GM23338 (cell line): Measurements from ENCODE around the gene AFAP1. TPM values are rescaled to one million over a fixed set of nuclear protein-coding genes. Genes with fewer than 3 reads are reported as not detected.

Experiments
- ATAC-seq: fragments of 200-7000 bp; cut with Tn5 transposase; 3 replicates; pipeline ENCODE4 v1.9.1; 2020
- DNase-seq: peaks from one replicate; pipeline ENCODE4 v3.0.0-alpha.2; 2015; ENCODE audit warnings: low spot score
- H2AFZ ChIP-seq: fragments of 200-600 bp; sonication (generic); 2 replicates; pipeline ENCODE4 v1.8.0; 2016; ENCODE audit warnings: antibody characterized with exemption, mild to moderate bottlenecking, moderate library complexity
- H3F3A ChIP-seq: fragments of 200-600 bp; sonication (generic); replicated peaks from 2 replicates; pipeline ENCODE4 v1.8.0; 2017; ENCODE audit warnings: antibody characterized with exemption, mixed run types, low read depth
- H3K27ac ChIP-seq: fragments of 200-600 bp; sonication (generic); 2 replicates; pipeline ENCODE4 v1.6.1; 2016; ENCODE audit warnings: low read depth
- H3K27me3 ChIP-seq: fragments of 200-600 bp; sonication (generic); 2 replicates; pipeline ENCODE4 v1.8.0; 2016; ENCODE audit warnings: mild to moderate bottlenecking, mixed run types, moderate library complexity; ENCODE audit not compliant: insufficient read depth
- H3K36me3 ChIP-seq: fragments of 200-600 bp; sonication (generic); 2 replicates; pipeline ENCODE4 v1.8.0; 2016; ENCODE audit warnings: mild to moderate bottlenecking; ENCODE audit not compliant: insufficient read depth
- H3K4me1 ChIP-seq: fragments of 200-600 bp; sonication (generic); 2 replicates; pipeline ENCODE4 v1.8.0; 2016; ENCODE audit warnings: mild to moderate bottlenecking, moderate library complexity; ENCODE audit not compliant: insufficient read depth
- H3K4me2 ChIP-seq: fragments of 200-600 bp; sonication (generic); 2 replicates; pipeline ENCODE4 v1.7.1; 2017; ENCODE audit warnings: mixed run types
- H3K4me3 ChIP-seq: fragments of 200-600 bp; sonication (generic); 2 replicates; pipeline ENCODE4 v1.6.1; 2016; ENCODE audit warnings: mixed run types
- H3K79me2 ChIP-seq: fragments of 200-600 bp; sonication (generic); replicated peaks from 2 replicates; pipeline ENCODE4 v1.8.0; 2017; ENCODE audit warnings: mild to moderate bottlenecking; ENCODE audit not compliant: insufficient read depth
- H3K9me2 ChIP-seq: fragments of 200-600 bp; sonication (generic); 2 replicates; pipeline ENCODE4 v1.8.0; 2017; ENCODE audit not compliant: insufficient read depth
- H4K20me1 ChIP-seq: fragments of 200-600 bp; sonication (generic); replicated peaks from 2 replicates; pipeline ENCODE4 v1.8.0; 2017; ENCODE audit warnings: mild to moderate bottlenecking; ENCODE audit not compliant: insufficient read depth
- H3K27ac Mint-ChIP-seq: 2 replicates; pipeline ENCODE4 v1.8.0; 2020; ENCODE audit warnings: inconsistent platforms, mild to moderate bottlenecking, moderate library complexity, mixed read lengths
- H3K27me3 Mint-ChIP-seq: 3 replicates; pipeline ENCODE4 v1.8.0; 2022; ENCODE audit warnings: low read depth, mild to moderate bottlenecking, moderate library complexity, mixed read lengths, inconsistent platforms; ENCODE audit not compliant: insufficient read depth, poor library complexity
- H3K36me3 Mint-ChIP-seq: 3 replicates; pipeline ENCODE4 v1.8.0; 2021; ENCODE audit warnings: low read depth, mild to moderate bottlenecking, inconsistent platforms, moderate library complexity, mixed read lengths
- H3K4me1 Mint-ChIP-seq: 3 replicates; pipeline ENCODE4 v1.8.0; 2020; ENCODE audit warnings: mild to moderate bottlenecking, inconsistent platforms, mixed read lengths
- H3K4me3 Mint-ChIP-seq: 3 replicates; pipeline ENCODE4 v1.8.0; 2021; ENCODE audit warnings: moderate library complexity, mild to moderate bottlenecking, inconsistent platforms, mixed read lengths
- H3K9me3 Mint-ChIP-seq: 3 replicates; pipeline ENCODE4 v1.8.0; 2020; ENCODE audit warnings: moderate library complexity, mild to moderate bottlenecking, inconsistent platforms, mixed read lengths
- CREB1 ChIP-seq: fragments of 250-450 bp; sonication (Bioruptor Pico); IDR thresholded peaks from 2 replicates; pipeline ENCODE4 v1.5.0; 2020; ENCODE audit warnings: low read depth, mild to moderate bottlenecking, moderate library complexity
- EZH2 ChIP-seq: fragments of 200-600 bp; sonication (generic); IDR thresholded peaks from one replicate; pipeline ENCODE4 v1.8.0; 2017; ENCODE audit warnings: antibody characterized with exemption, mild to moderate bottlenecking, low read depth; ENCODE audit not compliant: unreplicated experiment
- EZH2phosphoT487 ChIP-seq: fragments of 200-600 bp; sonication (generic); IDR thresholded peaks from one replicate; pipeline ENCODE4 v1.8.1; 2018; ENCODE audit warnings: antibody characterized with exemption; ENCODE audit not compliant: unreplicated experiment
- JUNB ChIP-seq: IDR thresholded peaks from one replicate; pipeline ENCODE4 v1.6.1; 2016; ENCODE audit warnings: antibody characterized with exemption; ENCODE audit not compliant: unreplicated experiment
- POLR2AphosphoS5 ChIP-seq: IDR thresholded peaks from 2 replicates; pipeline ENCODE4 v1.6.1; 2016; ENCODE audit warnings: antibody characterized with exemption, low read depth
- STAT1 ChIP-seq: IDR thresholded peaks from one replicate; pipeline ENCODE4 v1.6.1; 2016; ENCODE audit warnings: antibody characterized with exemption; ENCODE audit not compliant: unreplicated experiment
- ZNF114 ChIP-seq: fragments of 250-450 bp; sonication (Bioruptor Pico); IDR thresholded peaks from 2 replicates; pipeline ENCODE4 v1.5.0; 2020; ENCODE audit warnings: mild to moderate bottlenecking, moderate library complexity
- ZNF331 ChIP-seq: fragments of 250-450 bp; sonication (Bioruptor Pico); IDR thresholded peaks from 2 replicates; pipeline ENCODE4 v1.5.0; 2020; ENCODE audit warnings: low read depth, mild to moderate bottlenecking, moderate library complexity
- polyA plus RNA-seq: library from polyadenylated mRNA; unstranded; fragments of >200 nt; fragmentation: Nextera tagmentation; extraction: Ambion mirVana; gene quantifications from 2 replicates; pipeline ENCODE4 v1.2.1, GENCODE V29; 2016
- total RNA-seq: library from RNA; depleted of rRNA; stranded (reverse); fragments of >200 nt; shearing (Covaris generic); gene quantifications from 2 replicates; pipeline ENCODE4 v1.2.3, GENCODE V29; 2014
- TF ChIP-seq, protein P1 (sequence below), 2 experiments: fragments of 200-600 bp in 1 of 2; sonication (generic) in 1 of 2; conservative IDR thresholded peaks; 2 replicates each; pipeline versions ENCODE4 v1.5.1 to v1.6.1; 2016 to 2017; ENCODE audit warnings: antibody characterized with exemption in 2 of 2, low read depth in 2 of 2, mild to moderate bottlenecking in 2 of 2, moderate library complexity in 1 of 2
- TF ChIP-seq, protein P2 (sequence below): IDR thresholded peaks from 2 replicates; pipeline ENCODE4 v1.6.1; 2016; ENCODE audit warnings: antibody characterized with exemption
- TF ChIP-seq, protein P3 (sequence below): IDR thresholded peaks from one replicate; pipeline ENCODE4 v1.6.1; 2018; ENCODE audit warnings: antibody characterized with exemption; ENCODE audit not compliant: unreplicated experiment

The AFAP1 gene
- total and polyA plus RNA-seq, 2 experiments from 2014 or later: 6.5 to 21.5 TPM

DNA sequence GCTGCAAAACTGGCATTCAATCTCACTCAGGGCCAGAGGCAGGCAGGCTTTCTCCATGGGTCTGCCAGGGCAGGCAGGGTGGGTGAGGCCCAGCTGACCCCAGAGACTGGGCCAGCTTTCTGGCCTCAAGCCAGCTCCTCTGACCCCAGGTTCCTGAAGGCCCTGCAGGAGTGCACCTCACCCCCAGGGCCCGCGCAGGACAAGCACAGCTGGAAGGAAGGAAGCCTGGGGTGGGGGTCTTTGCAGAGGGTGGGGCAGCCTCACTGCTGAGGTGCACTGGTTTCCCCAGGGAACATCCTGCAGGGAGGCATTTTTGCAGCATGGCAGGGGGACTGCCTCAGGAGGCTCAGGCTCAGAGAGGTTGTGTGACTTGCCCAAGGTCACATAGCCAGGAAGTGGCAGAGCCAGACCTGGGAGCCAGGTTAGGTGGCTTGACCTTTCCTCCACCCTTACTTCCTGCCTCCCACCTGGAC lies 31.5 kb upstream of the AFAP1 start (continued):
- TF ChIP-seq CREB1 (no peak), ZNF331 (CRISPR knock-in tag) (no peak), EZH2 (no peak), POLR2AphosphoS5 (no peak), STAT1 (no peak), JUNB (no peak)
- TF ChIP-seq, protein P1, sequence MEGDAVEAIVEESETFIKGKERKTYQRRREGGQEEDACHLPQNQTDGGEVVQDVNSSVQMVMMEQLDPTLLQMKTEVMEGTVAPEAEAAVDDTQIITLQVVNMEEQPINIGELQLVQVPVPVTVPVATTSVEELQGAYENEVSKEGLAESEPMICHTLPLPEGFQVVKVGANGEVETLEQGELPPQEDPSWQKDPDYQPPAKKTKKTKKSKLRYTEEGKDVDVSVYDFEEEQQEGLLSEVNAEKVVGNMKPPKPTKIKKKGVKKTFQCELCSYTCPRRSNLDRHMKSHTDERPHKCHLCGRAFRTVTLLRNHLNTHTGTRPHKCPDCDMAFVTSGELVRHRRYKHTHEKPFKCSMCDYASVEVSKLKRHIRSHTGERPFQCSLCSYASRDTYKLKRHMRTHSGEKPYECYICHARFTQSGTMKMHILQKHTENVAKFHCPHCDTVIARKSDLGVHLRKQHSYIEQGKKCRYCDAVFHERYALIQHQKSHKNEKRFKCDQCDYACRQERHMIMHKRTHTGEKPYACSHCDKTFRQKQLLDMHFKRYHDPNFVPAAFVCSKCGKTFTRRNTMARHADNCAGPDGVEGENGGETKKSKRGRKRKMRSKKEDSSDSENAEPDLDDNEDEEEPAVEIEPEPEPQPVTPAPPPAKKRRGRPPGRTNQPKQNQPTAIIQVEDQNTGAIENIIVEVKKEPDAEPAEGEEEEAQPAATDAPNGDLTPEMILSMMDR (conservative IDR thresholded peaks at IDR 0.05; ENCODE audit: low read depth in 2 of 2): no peak
- TF ChIP-seq, protein P2, sequence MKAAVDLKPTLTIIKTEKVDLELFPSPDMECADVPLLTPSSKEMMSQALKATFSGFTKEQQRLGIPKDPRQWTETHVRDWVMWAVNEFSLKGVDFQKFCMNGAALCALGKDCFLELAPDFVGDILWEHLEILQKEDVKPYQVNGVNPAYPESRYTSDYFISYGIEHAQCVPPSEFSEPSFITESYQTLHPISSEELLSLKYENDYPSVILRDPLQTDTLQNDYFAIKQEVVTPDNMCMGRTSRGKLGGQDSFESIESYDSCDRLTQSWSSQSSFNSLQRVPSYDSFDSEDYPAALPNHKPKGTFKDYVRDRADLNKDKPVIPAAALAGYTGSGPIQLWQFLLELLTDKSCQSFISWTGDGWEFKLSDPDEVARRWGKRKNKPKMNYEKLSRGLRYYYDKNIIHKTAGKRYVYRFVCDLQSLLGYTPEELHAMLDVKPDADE: no peak

DNA sequence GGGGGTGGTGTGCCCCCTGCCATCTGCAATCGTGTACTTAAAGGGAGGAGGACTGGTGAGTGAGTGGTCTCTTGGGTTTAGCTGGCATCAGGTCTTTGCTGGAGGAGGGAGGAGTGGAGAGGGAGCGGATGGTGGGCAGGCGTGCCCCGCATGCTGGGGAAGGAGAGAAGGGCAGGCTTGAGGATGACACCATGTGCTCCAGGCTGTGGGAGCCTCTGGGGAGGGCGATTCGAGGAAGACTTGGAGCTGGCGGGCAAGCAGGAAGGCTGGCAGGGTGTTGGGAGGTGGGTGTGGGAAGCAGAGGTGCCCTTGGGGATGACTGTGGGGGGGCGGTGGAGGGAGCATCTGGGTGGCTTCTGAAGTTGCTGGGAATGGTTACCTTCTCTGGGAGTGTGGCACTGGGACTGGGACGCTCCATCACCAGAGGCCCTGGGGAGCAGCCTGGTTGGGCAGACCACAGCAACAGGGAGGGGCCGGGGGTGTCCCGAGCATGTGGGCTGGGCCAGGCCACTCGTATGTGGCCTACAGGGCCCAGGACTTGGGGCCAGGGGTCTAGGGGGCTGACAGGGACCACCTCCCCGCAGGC lies 30.8 kb upstream of the AFAP1 start:
- Mint-ChIP-seq H3K4me3 (no peak overlapping the region), H3K36me3 (no peaks in the 10 kb centered on the region), H3K27me3 (peaks cover 9% of the 10 kb centered on the region), H3K4me1 (peaks cover 22% of the 10 kb centered on the region), H3K9me3 (no peaks in the 10 kb centered on the region), H3K27ac (no peak overlapping the region)
- Histone ChIP-seq H3K4me2 (no peak overlapping the region), H3K79me2 (no peaks in the 10 kb centered on the region), H3K27ac (no peak overlapping the region), H3F3A (no peaks in the 10 kb centered on the region), H4K20me1 (no peaks in the 10 kb centered on the region; the same call in 1 of the 2 replicates), H3K4me3 (no peak overlapping the region), H3K4me1 (peaks cover 9% of the 10 kb centered on the region; the same call in 1 of the 2 replicates), H2AFZ (no peak overlapping the region), H3K36me3 (no peaks in the 10 kb centered on the region), H3K27me3 (no peaks in the 10 kb centered on the region), H3K9me2 (no peaks in the 10 kb centered on the region)
- DNase-seq (no peak), ATAC-seq (no peak; the same call in 2 of the 3 replicates)
- TF ChIP-seq STAT1 (no peak), EZH2phosphoT487 (no peak), JUNB (no peak), ZNF114 (no peak)
- TF ChIP-seq, protein P3, sequence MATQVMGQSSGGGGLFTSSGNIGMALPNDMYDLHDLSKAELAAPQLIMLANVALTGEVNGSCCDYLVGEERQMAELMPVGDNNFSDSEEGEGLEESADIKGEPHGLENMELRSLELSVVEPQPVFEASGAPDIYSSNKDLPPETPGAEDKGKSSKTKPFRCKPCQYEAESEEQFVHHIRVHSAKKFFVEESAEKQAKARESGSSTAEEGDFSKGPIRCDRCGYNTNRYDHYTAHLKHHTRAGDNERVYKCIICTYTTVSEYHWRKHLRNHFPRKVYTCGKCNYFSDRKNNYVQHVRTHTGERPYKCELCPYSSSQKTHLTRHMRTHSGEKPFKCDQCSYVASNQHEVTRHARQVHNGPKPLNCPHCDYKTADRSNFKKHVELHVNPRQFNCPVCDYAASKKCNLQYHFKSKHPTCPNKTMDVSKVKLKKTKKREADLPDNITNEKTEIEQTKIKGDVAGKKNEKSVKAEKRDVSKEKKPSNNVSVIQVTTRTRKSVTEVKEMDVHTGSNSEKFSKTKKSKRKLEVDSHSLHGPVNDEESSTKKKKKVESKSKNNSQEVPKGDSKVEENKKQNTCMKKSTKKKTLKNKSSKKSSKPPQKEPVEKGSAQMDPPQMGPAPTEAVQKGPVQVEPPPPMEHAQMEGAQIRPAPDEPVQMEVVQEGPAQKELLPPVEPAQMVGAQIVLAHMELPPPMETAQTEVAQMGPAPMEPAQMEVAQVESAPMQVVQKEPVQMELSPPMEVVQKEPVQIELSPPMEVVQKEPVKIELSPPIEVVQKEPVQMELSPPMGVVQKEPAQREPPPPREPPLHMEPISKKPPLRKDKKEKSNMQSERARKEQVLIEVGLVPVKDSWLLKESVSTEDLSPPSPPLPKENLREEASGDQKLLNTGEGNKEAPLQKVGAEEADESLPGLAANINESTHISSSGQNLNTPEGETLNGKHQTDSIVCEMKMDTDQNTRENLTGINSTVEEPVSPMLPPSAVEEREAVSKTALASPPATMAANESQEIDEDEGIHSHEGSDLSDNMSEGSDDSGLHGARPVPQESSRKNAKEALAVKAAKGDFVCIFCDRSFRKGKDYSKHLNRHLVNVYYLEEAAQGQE: no peak
- TF ChIP-seq, protein P2: no peak
